ENCODE data around the gene JOSD1.
"Not testable (repeated sequence)": the region's sequence is repeated elsewhere in the genome, so short reads cannot be mapped to it uniquely, and the experiment has no call there.

The JOSD1 gene

GRCh38 chr22:38655519-38656255, 45.1 kb downstream of the JOSD1 start:
- DNase-seq = no peak
- H3K27me3 ChIP-seq (replicated peaks; ENCODE audit: control insufficient read depth, insufficient read depth, low read length, poor library complexity, severe bottlenecking) = no peaks in the 10 kb centered on the region
- peak overlapping the region; percentile 84 for H3K4me3 ChIP-seq (ENCODE audit: insufficient read depth, low read depth, low read length, poor library complexity, severe bottlenecking)
- H3K4me1 ChIP-seq (ENCODE audit: control insufficient read depth, insufficient read depth, low read length, poor library complexity, severe bottlenecking) = peaks cover 14% of the 10 kb centered on the region
- H3K36me3 ChIP-seq (ENCODE audit: control insufficient read depth, insufficient read depth, low read length) = no peaks in the 10 kb centered on the region
- H3K9me3 ChIP-seq (ENCODE audit: control insufficient read depth, low read length) = no peaks in the 10 kb centered on the region
- peak overlapping the region; percentile 96 for H3K27ac ChIP-seq (ENCODE audit: insufficient read depth, low read length, poor library complexity, severe bottlenecking)

GRCh38 chr22:38653741-38654140, 47.0 kb downstream of the JOSD1 start:
- H3K36me3 ChIP-seq (ENCODE audit: control insufficient read depth, insufficient read depth, low read length) = no peaks in the 10 kb centered on the region
- H3K27me3 ChIP-seq (replicated peaks; ENCODE audit: control insufficient read depth, insufficient read depth, low read length, poor library complexity, severe bottlenecking) = no peaks in the 10 kb centered on the region
- no peaks in the 10 kb centered on the region for H3K9me3 ChIP-seq (ENCODE audit: control insufficient read depth, low read length)
- no peak overlapping the region for H3K27ac ChIP-seq (ENCODE audit: insufficient read depth, low read length, poor library complexity, severe bottlenecking)
- H3K4me3 ChIP-seq (ENCODE audit: insufficient read depth, low read depth, low read length, poor library complexity, severe bottlenecking) = no peak overlapping the region
- no peak for DNase-seq
- peaks cover 14% of the 10 kb centered on the region for H3K4me1 ChIP-seq (ENCODE audit: control insufficient read depth, insufficient read depth, low read length, poor library complexity, severe bottlenecking)

- no peak for DNase-seq
- Histone ChIP-seq H3K27me3 (replicated peaks; ENCODE audit: control insufficient read depth, insufficient read depth, low read length, poor library complexity, severe bottlenecking) (no peaks in the 10 kb centered on the region), H3K36me3 (ENCODE audit: control insufficient read depth, insufficient read depth, low read length) (no peaks in the 10 kb centered on the region), H3K9me3 (ENCODE audit: control insufficient read depth, low read length) (no peaks in the 10 kb centered on the region), H3K27ac (ENCODE audit: insufficient read depth, low read length, poor library complexity, severe bottlenecking) (no peak overlapping the region), H3K4me3 (ENCODE audit: insufficient read depth, low read depth, low read length, poor library complexity, severe bottlenecking) (no peak overlapping the region), H3K4me1 (ENCODE audit: control insufficient read depth, insufficient read depth, low read length, poor library complexity, severe bottlenecking) (peaks cover 14% of the 10 kb centered on the region)
These were observed 47.9 kb downstream of the JOSD1 start for GRCh38 chr22:38652859-38653258.

GRCh38 chr22:38649841-38650522, 50.8 kb downstream of the JOSD1 start:
- Histone ChIP-seq H3K9me3 (ENCODE audit: control insufficient read depth, low read length) (no peaks in the 10 kb centered on the region), H3K27me3 (replicated peaks; ENCODE audit: control insufficient read depth, insufficient read depth, low read length, poor library complexity, severe bottlenecking) (no peaks in the 10 kb centered on the region), H3K27ac (ENCODE audit: insufficient read depth, low read length, poor library complexity, severe bottlenecking) (no peak overlapping the region), H3K36me3 (ENCODE audit: control insufficient read depth, insufficient read depth, low read length) (no peaks in the 10 kb centered on the region), H3K4me1 (ENCODE audit: control insufficient read depth, insufficient read depth, low read length, poor library complexity, severe bottlenecking) (no peaks in the 10 kb centered on the region), H3K4me3 (ENCODE audit: insufficient read depth, low read depth, low read length, poor library complexity, severe bottlenecking) (no peak overlapping the region)
- DNase-seq = no peak

- Histone ChIP-seq H3K4me1 (ENCODE audit: control insufficient read depth, insufficient read depth, low read length, poor library complexity, severe bottlenecking) (no peaks in the 10 kb centered on the region), H3K27ac (ENCODE audit: insufficient read depth, low read length, poor library complexity, severe bottlenecking) (no peak overlapping the region), H3K4me3 (ENCODE audit: insufficient read depth, low read depth, low read length, poor library complexity, severe bottlenecking) (no peak overlapping the region), H3K27me3 (replicated peaks; ENCODE audit: control insufficient read depth, insufficient read depth, low read length, poor library complexity, severe bottlenecking) (no peaks in the 10 kb centered on the region), H3K36me3 (ENCODE audit: control insufficient read depth, insufficient read depth, low read length) (no peaks in the 10 kb centered on the region), H3K9me3 (ENCODE audit: control insufficient read depth, low read length) (no peaks in the 10 kb centered on the region)
- no peak for DNase-seq
These were observed 55.3 kb downstream of the JOSD1 start for GRCh38 chr22:38645430-38645829.

GRCh38 chr22:38644245-38644644, 56.5 kb downstream of the JOSD1 start:
- H3K4me3 ChIP-seq (ENCODE audit: insufficient read depth, low read depth, low read length, poor library complexity, severe bottlenecking); H3K36me3 ChIP-seq (ENCODE audit: control insufficient read depth, insufficient read depth, low read length); H3K9me3 ChIP-seq (ENCODE audit: control insufficient read depth, low read length); DNase-seq; H3K27me3 ChIP-seq (replicated peaks; ENCODE audit: control insufficient read depth, insufficient read depth, low read length, poor library complexity, severe bottlenecking); H3K4me1 ChIP-seq (ENCODE audit: control insufficient read depth, insufficient read depth, low read length, poor library complexity, severe bottlenecking); H3K27ac ChIP-seq (ENCODE audit: insufficient read depth, low read length, poor library complexity, severe bottlenecking): not testable (repeated sequence)

GRCh38 chr22:38641476-38642040, 59.2 kb downstream of the JOSD1 start:
- Histone ChIP-seq H3K36me3 (ENCODE audit: control insufficient read depth, insufficient read depth, low read length) (no peaks in the 10 kb centered on the region), H3K27me3 (replicated peaks; ENCODE audit: control insufficient read depth, insufficient read depth, low read length, poor library complexity, severe bottlenecking) (no peaks in the 10 kb centered on the region), H3K9me3 (ENCODE audit: control insufficient read depth, low read length) (no peaks in the 10 kb centered on the region), H3K27ac (ENCODE audit: insufficient read depth, low read length, poor library complexity, severe bottlenecking) (no peak overlapping the region), H3K4me1 (ENCODE audit: control insufficient read depth, insufficient read depth, low read length, poor library complexity, severe bottlenecking) (no peaks in the 10 kb centered on the region), H3K4me3 (ENCODE audit: insufficient read depth, low read depth, low read length, poor library complexity, severe bottlenecking) (no peak overlapping the region)
- no peak for DNase-seq

GRCh38 chr22:38638728-38639127, 62.0 kb downstream of the JOSD1 start:
- no peaks in the 10 kb centered on the region for H3K27me3 ChIP-seq (replicated peaks; ENCODE audit: control insufficient read depth, insufficient read depth, low read length, poor library complexity, severe bottlenecking)
- H3K27ac ChIP-seq (ENCODE audit: insufficient read depth, low read length, poor library complexity, severe bottlenecking) = no peak overlapping the region
- no peaks in the 10 kb centered on the region for H3K36me3 ChIP-seq (ENCODE audit: control insufficient read depth, insufficient read depth, low read length)
- H3K4me1 ChIP-seq (ENCODE audit: control insufficient read depth, insufficient read depth, low read length, poor library complexity, severe bottlenecking) = no peaks in the 10 kb centered on the region
- H3K4me3 ChIP-seq (ENCODE audit: insufficient read depth, low read depth, low read length, poor library complexity, severe bottlenecking) = no peak overlapping the region
- DNase-seq = no peak
- H3K9me3 ChIP-seq (ENCODE audit: control insufficient read depth, low read length) = no peaks in the 10 kb centered on the region

GRCh38 chr22:38638216-38638615, 62.5 kb downstream of the JOSD1 start:
- no peaks in the 10 kb centered on the region for H3K9me3 ChIP-seq (ENCODE audit: control insufficient read depth, low read length)

More at GRCh38 chr22:38638216-38638615, 62.5 kb downstream of the JOSD1 start:
- no peaks in the 10 kb centered on the region for H3K36me3 ChIP-seq (ENCODE audit: control insufficient read depth, insufficient read depth, low read length)
- no peaks in the 10 kb centered on the region for H3K4me1 ChIP-seq (ENCODE audit: control insufficient read depth, insufficient read depth, low read length, poor library complexity, severe bottlenecking)
- no peak overlapping the region for H3K27ac ChIP-seq (ENCODE audit: insufficient read depth, low read length, poor library complexity, severe bottlenecking)
- no peak for DNase-seq
- H3K4me3 ChIP-seq (ENCODE audit: insufficient read depth, low read depth, low read length, poor library complexity, severe bottlenecking) = no peak overlapping the region
- no peaks in the 10 kb centered on the region for H3K27me3 ChIP-seq (replicated peaks; ENCODE audit: control insufficient read depth, insufficient read depth, low read length, poor library complexity, severe bottlenecking)

Data from effector memory CD4-positive, alpha-beta T cell (primary cell).